ENCODE data around the gene PLA2G2F. TPM values are rescaled to one million over a fixed set of nuclear protein-coding genes. Genes with fewer than 3 reads are reported as not detected.

The PLA2G2F gene
- total RNA-seq, 2 experiments from 2014 or later, result not detected

DNA sequence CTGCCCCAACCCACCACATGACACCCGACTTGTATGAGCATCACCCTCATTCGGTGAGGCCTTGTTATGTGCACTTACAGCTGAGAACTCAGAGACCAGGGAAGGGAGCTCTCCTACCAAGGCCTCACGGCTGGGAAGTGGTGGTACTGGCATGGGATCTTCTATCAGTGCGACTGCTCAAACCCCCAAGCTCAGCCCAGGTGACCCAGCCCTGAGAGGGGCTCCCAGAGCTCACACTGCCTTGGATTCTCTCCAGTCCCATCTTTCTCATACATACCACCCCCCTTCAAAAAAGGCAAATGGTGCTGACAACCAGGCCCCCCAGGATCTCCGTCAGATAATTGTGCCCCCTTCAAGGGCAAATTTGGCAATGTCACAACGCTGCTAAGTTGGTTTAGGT is 777 bp upstream of the PLA2G2F start:
- ATAC-seq, result no peak
- Mint-ChIP-seq H3K27me3 (ENCODE audit: low read depth) (peaks cover 20% of the 10 kb centered on the region), H3K27ac (no peak overlapping the region), H3K4me1 (ENCODE audit: low read depth) (no peaks in the 10 kb centered on the region), H3K36me3 (ENCODE audit: low read depth) (no peaks in the 10 kb centered on the region), H3K9me3 (ENCODE audit: insufficient read depth) (no peaks in the 10 kb centered on the region), H3K4me3 (no peak overlapping the region)
- no peak for DNase-seq
- POLR2A ChIA-PET, result no interaction called here
- CTCF ChIA-PET, result no interaction called here

DNA sequence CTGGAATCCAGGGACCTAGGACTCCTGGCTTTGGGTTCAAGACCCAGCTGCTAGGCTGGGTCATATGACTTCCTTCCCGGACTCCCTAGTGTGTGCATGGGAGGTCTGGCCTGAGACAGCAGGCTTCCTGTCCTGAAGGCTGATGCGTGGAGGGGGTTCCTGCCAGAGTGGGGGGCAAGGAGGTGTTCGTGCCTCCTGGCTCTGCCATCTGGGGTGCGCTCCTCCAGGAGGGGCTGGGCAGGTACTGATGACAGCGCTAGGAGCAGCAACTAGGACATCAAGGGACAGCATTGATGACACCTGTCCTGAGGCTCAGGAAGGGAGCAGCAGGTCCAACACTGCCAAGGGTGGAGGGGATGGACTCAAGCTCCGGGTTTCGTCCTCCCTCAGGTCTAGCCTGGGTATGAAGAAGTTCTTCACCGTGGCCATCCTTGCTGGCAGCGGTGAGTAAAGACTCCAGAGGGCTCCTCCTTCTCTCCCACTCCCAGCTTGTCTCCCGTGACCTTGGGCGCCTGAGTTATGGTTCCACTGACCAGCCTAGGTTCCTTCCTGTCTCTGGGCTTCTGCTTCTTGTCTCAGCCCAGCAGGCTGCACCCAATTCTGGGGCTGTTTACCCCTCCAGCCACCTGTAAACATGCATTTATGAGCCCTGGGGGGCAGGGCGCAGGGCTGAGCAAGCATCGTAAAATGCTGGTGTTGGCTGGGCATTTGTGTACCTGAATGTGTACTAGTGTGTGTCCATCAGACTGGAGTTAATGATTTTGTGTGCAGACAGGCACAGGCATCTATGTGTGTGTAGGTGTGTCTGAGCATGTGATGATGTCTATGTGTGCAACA is 871 bp downstream of the PLA2G2F start:
- no peak for DNase-seq
- no peak overlapping the region for H3K27ac Mint-ChIP-seq
- no peak overlapping the region for H3K4me3 Mint-ChIP-seq

DNA sequence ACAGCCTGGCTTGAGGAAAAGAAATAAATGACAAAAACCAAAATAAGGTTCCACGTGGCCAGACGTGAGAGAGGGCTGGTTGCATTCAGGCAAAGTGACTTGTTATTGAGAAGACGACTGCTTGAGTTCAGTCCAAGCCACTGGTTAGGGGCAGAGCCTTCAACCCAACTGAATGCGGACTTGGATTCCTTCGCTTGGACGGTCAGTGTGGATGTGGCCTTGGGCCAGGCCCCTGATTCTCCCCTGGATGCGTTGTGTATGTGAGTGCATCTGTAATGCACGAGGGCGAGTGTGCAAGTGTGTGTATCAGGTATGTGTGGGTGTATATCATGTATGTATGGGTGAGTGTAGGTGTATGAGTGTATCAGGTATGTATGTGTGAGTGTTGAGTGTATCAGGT is 1.9 kb downstream of the PLA2G2F start:
- Mint-ChIP-seq H3K9me3 (ENCODE audit: insufficient read depth) (no peaks in the 10 kb centered on the region), H3K36me3 (ENCODE audit: low read depth) (no peaks in the 10 kb centered on the region), H3K4me3 (no peak overlapping the region), H3K27ac (no peak overlapping the region), H3K27me3 (ENCODE audit: low read depth) (peaks cover 7% of the 10 kb centered on the region), H3K4me1 (ENCODE audit: low read depth) (no peaks in the 10 kb centered on the region)
- ChIA-PET POLR2A (no interaction called here), CTCF (no interaction called here)
- ATAC-seq, result no peak
- DNase-seq, result no peak

More for the DNA sequence above, 871 bp downstream of the PLA2G2F start:
- H3K27me3 Mint-ChIP-seq (ENCODE audit: low read depth), result peaks cover 11% of the 10 kb centered on the region
- no peak for ATAC-seq
- H3K36me3 Mint-ChIP-seq (ENCODE audit: low read depth), result no peaks in the 10 kb centered on the region
- ChIA-PET CTCF (no interaction called here), POLR2A (no interaction called here)
- no peaks in the 10 kb centered on the region for H3K9me3 Mint-ChIP-seq (ENCODE audit: insufficient read depth)
- H3K4me1 Mint-ChIP-seq (ENCODE audit: low read depth), result no peaks in the 10 kb centered on the region

DNA sequence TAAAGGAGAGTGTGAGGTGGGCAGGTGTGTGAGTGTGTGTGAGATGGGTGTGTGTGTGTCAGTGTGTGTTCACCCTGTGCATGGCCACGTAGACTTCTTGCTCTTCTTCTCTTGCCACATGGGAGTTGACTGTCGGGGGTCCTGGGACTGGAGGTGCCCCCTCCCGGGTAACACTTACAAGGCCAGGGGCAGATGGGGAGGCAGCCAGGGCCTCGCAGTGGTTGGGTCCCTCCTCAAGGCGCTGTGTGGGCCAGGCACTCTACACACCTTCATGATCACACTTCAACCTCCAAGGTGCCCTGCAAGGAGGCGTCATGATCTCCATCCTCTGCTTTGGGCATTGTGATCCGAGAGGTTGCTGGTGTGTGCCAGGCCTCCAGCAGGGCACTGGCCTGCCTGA is 2.3 kb downstream of the PLA2G2F start:
- ChIA-PET CTCF (no interaction called here), POLR2A (no interaction called here)
- no peak overlapping the region for H3K27ac Mint-ChIP-seq
- no peak for DNase-seq
- peaks cover 4% of the 10 kb centered on the region for H3K27me3 Mint-ChIP-seq (ENCODE audit: low read depth)
- no peaks in the 10 kb centered on the region for H3K4me1 Mint-ChIP-seq (ENCODE audit: low read depth)
- H3K4me3 Mint-ChIP-seq, result no peak overlapping the region
- H3K9me3 Mint-ChIP-seq (ENCODE audit: insufficient read depth), result no peaks in the 10 kb centered on the region
- no peak for ATAC-seq
- H3K36me3 Mint-ChIP-seq (ENCODE audit: low read depth), result no peaks in the 10 kb centered on the region

DNA sequence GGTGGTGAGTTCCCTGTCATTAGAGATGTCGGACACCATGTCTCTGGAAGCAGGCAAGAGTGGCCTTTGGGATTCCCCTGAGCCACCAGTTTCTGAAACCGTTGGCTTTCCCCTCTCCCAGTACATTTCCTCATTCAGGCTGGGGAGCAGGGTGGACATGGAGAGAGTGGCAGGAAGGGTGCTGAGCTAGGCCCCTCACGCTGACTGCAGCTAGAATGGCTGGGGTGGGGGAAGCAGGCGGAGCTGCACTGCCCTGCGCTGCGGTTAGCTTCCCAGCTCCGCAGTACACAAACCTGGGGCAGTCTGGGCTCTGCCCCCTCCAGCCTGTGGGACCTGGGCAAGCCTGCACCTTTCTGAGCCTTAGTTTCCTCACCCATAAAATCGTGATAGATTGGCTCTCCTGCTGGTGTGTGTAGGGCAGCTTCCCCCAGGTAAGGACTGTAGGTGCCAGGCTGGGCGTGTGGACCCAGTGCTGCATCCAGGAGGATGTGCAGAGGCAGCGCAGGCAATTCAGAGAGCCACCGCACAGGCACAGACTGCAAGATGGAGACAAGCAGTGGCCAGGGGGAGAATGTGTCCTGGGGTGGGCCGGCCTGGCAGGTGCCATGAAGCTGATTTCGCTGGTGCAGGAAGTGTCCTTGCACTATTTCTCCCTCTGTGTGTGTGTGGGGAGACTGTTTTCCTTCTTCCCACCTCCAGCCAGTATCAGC is 3.0 kb downstream of the PLA2G2F start:
- Mint-ChIP-seq H3K4me3 (no peak overlapping the region), H3K27ac (no peak overlapping the region), H3K27me3 (ENCODE audit: low read depth) (peaks cover 4% of the 10 kb centered on the region), H3K36me3 (ENCODE audit: low read depth) (no peaks in the 10 kb centered on the region), H3K9me3 (ENCODE audit: insufficient read depth) (no peaks in the 10 kb centered on the region), H3K4me1 (ENCODE audit: low read depth) (no peaks in the 10 kb centered on the region)
- DNase-seq (no peak), ATAC-seq (no peak)
- ChIA-PET CTCF (no interaction called here), POLR2A (no interaction called here)

DNA sequence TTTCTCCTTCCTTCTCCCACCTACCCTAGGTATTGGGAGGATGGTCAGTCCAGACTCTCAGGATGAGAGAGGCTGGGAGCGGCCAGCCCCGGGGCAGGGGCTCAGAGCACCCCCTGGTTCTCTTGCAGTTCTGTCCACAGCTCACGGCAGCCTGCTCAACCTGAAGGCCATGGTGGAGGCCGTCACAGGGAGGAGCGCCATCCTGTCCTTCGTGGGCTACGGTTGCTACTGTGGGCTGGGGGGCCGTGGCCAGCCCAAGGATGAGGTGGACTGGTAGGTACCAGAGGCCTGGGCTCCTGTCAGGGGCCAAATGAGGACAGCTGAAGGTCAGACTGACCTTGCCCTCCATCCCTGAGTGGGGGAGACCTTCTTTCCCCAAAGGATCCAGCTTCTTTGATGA is 4.2 kb downstream of the PLA2G2F start:
- Mint-ChIP-seq H3K4me3 (no peak overlapping the region), H3K9me3 (ENCODE audit: insufficient read depth) (no peaks in the 10 kb centered on the region), H3K27me3 (ENCODE audit: low read depth) (no peaks in the 10 kb centered on the region), H3K4me1 (ENCODE audit: low read depth) (no peaks in the 10 kb centered on the region), H3K36me3 (ENCODE audit: low read depth) (no peaks in the 10 kb centered on the region), H3K27ac (no peak overlapping the region)
- POLR2A ChIA-PET, result no interaction called here
- CTCF ChIA-PET, result interaction anchor here (1.3 kb wide), 1 partner anchor 9 kb away, joined by 6 read pairs; no protein-coding TSS in a partner anchor
- DNase-seq (no peak), ATAC-seq (no peak)

DNA sequence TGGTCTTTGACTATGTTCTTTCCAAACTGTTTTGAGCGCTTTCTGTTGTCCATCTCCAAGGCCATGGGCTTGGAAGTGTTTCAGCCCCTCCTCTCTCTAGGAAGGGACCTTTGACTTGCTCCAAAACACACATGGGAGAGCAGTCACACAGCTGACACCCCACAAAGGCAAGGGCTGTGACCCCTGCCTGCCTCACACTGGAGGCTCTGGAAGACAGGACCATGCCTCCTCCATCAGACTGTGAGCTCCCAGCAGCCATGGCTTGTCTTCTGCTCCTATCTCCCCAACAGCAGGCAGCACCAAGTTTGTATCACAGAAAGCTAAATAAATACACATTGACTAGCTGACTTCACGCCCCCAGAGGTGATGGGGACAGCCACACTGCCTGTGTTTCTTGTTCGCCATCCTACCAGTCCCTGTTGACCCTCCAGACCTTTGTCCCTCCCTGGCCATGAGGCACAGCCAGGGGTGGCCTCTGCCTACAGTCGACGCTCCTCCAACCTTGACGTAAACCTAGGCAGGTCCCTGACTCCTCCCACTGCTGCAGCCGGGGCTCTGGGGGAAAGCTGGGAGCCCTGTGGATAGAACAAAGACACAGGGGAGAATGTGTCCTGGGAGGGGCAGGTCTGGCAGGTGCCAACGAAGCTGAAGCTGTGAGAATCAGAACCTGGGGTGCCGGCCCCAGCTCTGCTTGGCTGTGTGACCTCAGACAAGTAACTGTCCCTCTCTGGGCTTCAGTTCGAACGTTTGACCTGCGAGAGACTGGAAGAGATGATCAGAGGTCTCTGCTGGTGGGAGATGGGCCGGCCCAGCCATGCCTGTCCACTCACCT is 4.8 kb downstream of the PLA2G2F start:
- Mint-ChIP-seq H3K27ac (no peak overlapping the region), H3K4me1 (ENCODE audit: low read depth) (no peaks in the 10 kb centered on the region)
- CTCF ChIA-PET, result interaction anchor here (1.3 kb wide), 1 partner anchor 8 kb away, joined by 6 read pairs; no protein-coding TSS in a partner anchor

DNA sequence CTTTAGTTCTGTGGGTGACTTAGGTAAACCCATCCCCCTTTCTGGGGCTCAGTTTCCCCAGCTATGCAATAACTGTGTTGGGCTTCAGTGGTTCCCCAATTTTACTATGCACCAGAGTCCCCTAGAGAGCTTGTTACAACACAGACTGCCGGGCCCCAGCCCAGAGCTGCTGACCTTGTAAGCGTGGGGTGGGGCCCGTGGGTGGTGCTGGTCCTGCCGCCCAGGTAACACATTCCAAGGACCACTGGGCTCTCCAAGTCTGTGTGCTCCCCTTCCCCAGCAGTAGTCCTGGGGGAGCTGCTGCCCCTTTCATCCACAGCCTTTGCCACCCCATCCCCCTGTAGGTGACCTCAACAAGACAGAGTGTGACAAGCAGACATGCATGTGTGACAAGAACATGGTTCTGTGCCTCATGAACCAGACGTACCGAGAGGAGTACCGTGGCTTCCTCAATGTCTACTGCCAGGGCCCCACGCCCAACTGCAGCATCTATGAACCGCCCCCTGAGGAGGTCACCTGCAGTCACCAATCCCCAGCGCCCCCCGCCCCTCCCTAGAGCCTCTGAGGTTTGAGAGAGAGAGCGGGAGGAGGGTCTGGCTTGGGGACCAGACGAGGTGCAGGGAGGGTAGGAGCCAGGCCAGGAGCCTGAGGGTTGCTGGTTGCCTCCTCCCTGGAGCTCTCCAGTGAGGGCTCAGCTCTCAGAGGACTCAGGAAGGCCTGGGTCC is 8.9 kb downstream of the PLA2G2F start:
- Mint-ChIP-seq H3K4me1 (ENCODE audit: low read depth) (peaks cover 5% of the 10 kb centered on the region), H3K27ac (no peak overlapping the region), H3K36me3 (ENCODE audit: low read depth) (no peaks in the 10 kb centered on the region), H3K9me3 (ENCODE audit: insufficient read depth) (no peaks in the 10 kb centered on the region), H3K27me3 (ENCODE audit: low read depth) (no peaks in the 10 kb centered on the region), H3K4me3 (no peak overlapping the region)
- ATAC-seq (no peak), DNase-seq (no peak)
- ChIA-PET POLR2A (no interaction called here), CTCF (interaction anchor here (1.2 kb wide), 1 partner anchor 173 kb away, joined by 3 read pairs; no protein-coding TSS in a partner anchor)

More for the DNA sequence above, 4.8 kb downstream of the PLA2G2F start:
- no peak overlapping the region for H3K4me3 Mint-ChIP-seq
- no peaks in the 10 kb centered on the region for H3K36me3 Mint-ChIP-seq (ENCODE audit: low read depth)
- H3K27me3 Mint-ChIP-seq (ENCODE audit: low read depth), result no peaks in the 10 kb centered on the region
- ATAC-seq (no peak), DNase-seq (no peak)
- POLR2A ChIA-PET, result no interaction called here
- no peaks in the 10 kb centered on the region for H3K9me3 Mint-ChIP-seq (ENCODE audit: insufficient read depth)

DNA sequence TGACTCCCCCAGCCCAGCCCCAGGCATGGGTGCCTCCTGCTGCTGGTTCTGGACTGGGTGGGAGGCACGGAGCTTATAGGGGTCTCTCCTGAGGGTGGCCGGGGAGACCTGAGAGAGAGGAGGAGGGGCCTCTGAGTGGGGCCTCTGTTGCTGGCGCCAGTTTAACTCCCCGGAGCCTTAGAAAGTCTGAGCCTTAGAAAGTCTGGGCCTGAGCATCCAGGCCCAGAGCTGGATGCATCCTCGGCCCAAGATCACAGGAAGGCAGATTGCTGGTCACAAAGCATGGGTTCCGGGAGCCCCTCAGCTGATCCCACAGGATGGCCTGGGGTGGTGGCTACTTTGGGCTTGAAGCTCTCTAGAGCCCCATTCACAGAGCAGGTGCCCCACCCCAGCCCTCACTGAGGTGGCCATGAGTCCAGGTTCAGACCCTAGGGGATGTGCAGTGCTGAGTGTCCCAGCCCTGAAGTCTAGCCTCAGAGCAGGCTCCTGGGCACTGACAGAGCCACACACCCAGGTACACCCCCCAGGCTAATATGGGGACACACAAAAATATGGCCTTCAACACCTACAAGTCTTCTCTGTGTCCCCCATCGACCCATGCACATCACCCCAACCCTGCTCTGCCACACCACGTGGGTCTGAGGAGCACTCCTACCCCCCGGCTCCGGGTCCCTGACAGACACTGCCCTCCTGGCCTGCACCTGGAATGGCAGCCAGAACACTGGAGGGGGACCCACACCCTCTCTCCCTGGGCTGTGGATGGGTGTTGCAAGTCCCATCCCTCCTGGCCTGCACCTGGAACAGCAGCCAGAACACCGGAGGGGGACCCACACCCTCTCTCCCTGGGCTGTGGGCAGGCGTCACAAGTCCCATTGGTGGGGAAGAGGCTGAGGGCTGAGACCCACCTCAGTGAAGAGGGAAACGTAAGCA is 9.7 kb downstream of the PLA2G2F start:
- Mint-ChIP-seq H3K27me3 (ENCODE audit: low read depth) (no peaks in the 10 kb centered on the region), H3K36me3 (ENCODE audit: low read depth) (no peaks in the 10 kb centered on the region), H3K4me3 (no peak overlapping the region), H3K9me3 (ENCODE audit: insufficient read depth) (no peaks in the 10 kb centered on the region), H3K4me1 (ENCODE audit: low read depth) (peaks cover 8% of the 10 kb centered on the region), H3K27ac (no peak overlapping the region)
- no peak for ATAC-seq
- DNase-seq, result no peak
- POLR2A ChIA-PET, result interaction anchor here (0.7 kb wide), 1 partner anchor 508 kb away, joined by 3 read pairs; no protein-coding TSS in a partner anchor
- CTCF ChIA-PET, result no interaction called here

DNA sequence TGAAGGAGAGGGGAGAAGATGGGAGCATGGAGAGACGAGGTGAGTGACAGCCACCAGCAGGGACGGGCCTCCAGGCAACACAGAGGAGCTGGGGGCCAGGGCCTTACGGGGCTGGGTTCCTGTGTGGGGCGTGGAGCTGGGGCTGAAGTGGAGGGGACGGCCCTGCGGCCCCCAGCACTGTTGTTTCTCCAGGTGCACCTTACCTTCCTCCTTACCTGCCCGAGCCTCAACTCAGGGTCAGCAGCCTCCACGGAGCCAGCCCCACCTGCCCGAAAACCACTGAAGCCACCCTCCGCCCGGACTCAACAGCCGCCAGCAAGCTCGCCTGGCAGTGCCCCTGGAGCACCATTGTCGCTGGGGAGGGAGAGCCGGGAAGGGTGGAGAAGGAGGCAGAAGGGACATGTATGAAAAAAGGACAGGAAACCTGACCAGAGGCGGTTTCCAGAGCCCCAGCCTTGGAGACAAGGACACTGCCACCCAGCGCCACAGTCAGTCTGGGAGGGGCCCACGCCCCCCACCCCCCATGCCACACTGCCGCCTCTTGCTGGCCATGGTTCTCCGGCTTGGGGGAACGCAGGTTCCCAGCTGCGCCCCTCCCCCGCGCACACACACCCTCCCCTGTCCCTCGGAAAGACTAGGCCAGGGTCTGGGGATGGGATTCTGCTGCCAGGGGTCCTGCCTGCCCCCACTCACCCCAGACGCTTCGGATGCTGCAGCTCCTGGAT is 10.6 kb downstream of the PLA2G2F start:
- no peak for DNase-seq
- POLR2A ChIA-PET, result interaction anchor here (0.7 kb wide), 1 partner anchor 509 kb away, joined by 3 read pairs; no protein-coding TSS in a partner anchor
- Mint-ChIP-seq H3K27ac (no peak overlapping the region), H3K9me3 (ENCODE audit: insufficient read depth) (no peaks in the 10 kb centered on the region), H3K4me3 (no peak overlapping the region), H3K36me3 (ENCODE audit: low read depth) (no peaks in the 10 kb centered on the region), H3K27me3 (ENCODE audit: low read depth) (no peaks in the 10 kb centered on the region), H3K4me1 (ENCODE audit: low read depth) (peaks cover 17% of the 10 kb centered on the region)
- ATAC-seq, result no peak
- CTCF ChIA-PET, result interaction anchor here (5.8 kb wide), 1 partner anchor 231 kb away, joined by 74 read pairs; no protein-coding TSS in a partner anchor

All from activated CD8-positive, alpha-beta T cell treated with anti-CD3 and anti-CD28 coated beads, Interleukin-2, amount 10 ng/mL, durations not matched to agents 7 days and 5 days (primary cell).